ENCODE data around the gene DNTTIP2.
"Not testable (repeated sequence)": the region's sequence is repeated elsewhere in the genome, so short reads cannot be mapped to it uniquely, and the experiment has no call there.

Gene DNTTIP2

GRCh38 chr1:93878889-93879586 is at the start of gene DNTTIP2:
Gene DNTTIP2 (minus strand): TSS chr1:93879206. CDS start chr1:93879148, 58 bp downstream.
- peak; percentile 98 for DNase-seq (ENCODE audit: low read depth, low spot score)

- no peak for DNase-seq (ENCODE audit: low read depth, low spot score)
These were observed 46.2 kb upstream of the DNTTIP2 start for GRCh38 chr1:93925206-93925605.

- no peak for DNase-seq (ENCODE audit: low read depth, low spot score)
These were observed 40.8 kb upstream of the DNTTIP2 start for GRCh38 chr1:93919780-93920179.

- no peak for DNase-seq (ENCODE audit: low read depth, low spot score)
These were observed 38.3 kb upstream of the DNTTIP2 start for GRCh38 chr1:93917302-93917701.

- not testable (repeated sequence) for DNase-seq (ENCODE audit: low read depth, low spot score)
These were observed 31.9 kb upstream of the DNTTIP2 start for GRCh38 chr1:93910880-93911279.

GRCh38 chr1:93910305-93910704 is 31.3 kb upstream of the DNTTIP2 start:
- no peak for DNase-seq (ENCODE audit: low read depth, low spot score)

GRCh38 chr1:93909146-93910050 is 30.4 kb upstream of the DNTTIP2 start, which contains the start of gene GCLM:
Gene GCLM (minus strand): TSS chr1:93909430. CDS start chr1:93909163, 267 bp downstream.
- peak; percentile 97 for DNase-seq (ENCODE audit: low read depth, low spot score)

GRCh38 chr1:93908394-93909145 is 29.6 kb upstream of the DNTTIP2 start:
- no peak for DNase-seq (ENCODE audit: low read depth, low spot score)

- DNase-seq (ENCODE audit: low read depth, low spot score): peak; percentile 72
These were observed 28.7 kb upstream of the DNTTIP2 start for GRCh38 chr1:93907718-93908117.

- no peak for DNase-seq (ENCODE audit: low read depth, low spot score)
These were observed 27.5 kb upstream of the DNTTIP2 start for GRCh38 chr1:93906480-93906879.

- DNase-seq (ENCODE audit: low read depth, low spot score): peak; percentile 48
These were observed 26.7 kb upstream of the DNTTIP2 start for GRCh38 chr1:93905734-93906133.

GRCh38 chr1:93905051-93905450 is 26.0 kb upstream of the DNTTIP2 start:
- no peak for DNase-seq (ENCODE audit: low read depth, low spot score)

- no peak for DNase-seq (ENCODE audit: low read depth, low spot score)
These were observed 25.2 kb upstream of the DNTTIP2 start for GRCh38 chr1:93904228-93904627.

- no peak for DNase-seq (ENCODE audit: low read depth, low spot score)
These were observed 21.9 kb upstream of the DNTTIP2 start for GRCh38 chr1:93900723-93901504.

GRCh38 chr1:93899543-93900207 is 20.7 kb upstream of the DNTTIP2 start:
- DNase-seq (ENCODE audit: low read depth, low spot score): no peak

GRCh38 chr1:93888900-93889299 is 9.9 kb upstream of the DNTTIP2 start:
- peak; percentile 59 for DNase-seq (ENCODE audit: low read depth, low spot score)

GRCh38 chr1:93882269-93882668 is 3.3 kb upstream of the DNTTIP2 start:
- no peak for DNase-seq (ENCODE audit: low read depth, low spot score)

GRCh38 chr1:93880731-93881130 is 1.7 kb upstream of the DNTTIP2 start:
- DNase-seq (ENCODE audit: low read depth, low spot score): no peak

- DNase-seq (ENCODE audit: low read depth, low spot score): peak; percentile 32
These were observed 511 bp downstream of the DNTTIP2 start for GRCh38 chr1:93878501-93878888.

- no peak for DNase-seq (ENCODE audit: low read depth, low spot score)
These were observed 1.5 kb downstream of the DNTTIP2 start for GRCh38 chr1:93877529-93877928.

- no peak for DNase-seq (ENCODE audit: low read depth, low spot score)
These were observed 2.8 kb downstream of the DNTTIP2 start for GRCh38 chr1:93876244-93876643.
